Measurements from ENCODE around the gene SPATA17. TPM values are rescaled to one million over a fixed set of nuclear protein-coding genes. Genes with fewer than 3 reads are reported as not detected.
"Not testable (repeated sequence)": the region's sequence is repeated elsewhere in the genome, so short reads cannot be mapped to it uniquely, and the experiment has no call there.

Gene SPATA17
- total RNA-seq, 4 donors from 2014 or later, result 2.6 TPM; not detected in 3

DNA sequence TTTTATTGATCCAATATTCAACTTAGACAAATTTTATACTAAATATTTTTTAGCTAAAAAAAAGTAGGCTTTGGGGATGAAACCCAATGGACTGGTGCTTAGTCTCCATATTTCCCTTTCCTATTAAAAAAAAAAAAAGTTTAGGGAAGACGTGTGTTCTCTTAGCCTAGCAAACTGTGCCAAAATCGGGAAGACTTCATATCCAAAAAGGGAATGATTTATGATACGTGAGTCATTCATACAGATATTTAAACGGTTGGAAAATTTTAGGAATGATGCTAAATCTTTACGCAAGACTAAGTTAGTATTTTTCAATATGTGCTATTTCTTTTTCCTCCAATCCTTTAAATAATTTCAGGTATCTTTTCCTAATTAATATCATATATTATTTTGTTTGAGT lies 50.7 kb downstream of the SPATA17 start:
- Histone ChIP-seq H3K4me3 (no peak overlapping the region), H3K27me3 (no peaks in the 10 kb centered on the region), H3K9me3 (no peaks in the 10 kb centered on the region), H3K36me3 (no peaks in the 10 kb centered on the region), H3K4me1 (no peaks in the 10 kb centered on the region), H3K27ac (no peak overlapping the region)
- DNase-seq, result no peak
- TF ChIP-seq POLR2A (IDR thresholded peaks at IDR 0.05) (no peak), CTCF (IDR thresholded peaks at IDR 0.05) (no peak)

DNA sequence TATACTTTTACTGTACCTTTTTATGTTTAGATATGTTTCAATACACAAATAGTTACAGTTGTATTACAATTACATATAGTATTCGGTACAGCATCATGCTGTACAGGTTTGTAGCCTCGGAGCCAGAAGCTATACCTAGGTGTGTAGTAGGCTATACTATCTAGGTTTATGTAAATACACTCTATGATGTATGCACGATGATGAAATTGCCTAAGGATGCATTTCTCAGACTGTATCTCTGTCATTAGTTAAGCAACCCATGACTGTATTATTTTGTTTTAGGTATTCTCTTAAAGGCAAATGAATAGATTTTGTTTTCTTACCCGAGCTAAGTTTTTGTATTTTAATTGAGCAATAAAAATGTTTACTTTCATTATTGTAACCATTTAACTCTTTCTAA lies 56.4 kb downstream of the SPATA17 start:
- Histone ChIP-seq H3K9me3 (no peaks in the 10 kb centered on the region), H3K27me3 (no peaks in the 10 kb centered on the region), H3K4me3 (no peak overlapping the region), H3K27ac (no peak overlapping the region), H3K36me3 (no peaks in the 10 kb centered on the region), H3K4me1 (no peaks in the 10 kb centered on the region)
- TF ChIP-seq CTCF (IDR thresholded peaks at IDR 0.05) (no peak), POLR2A (IDR thresholded peaks at IDR 0.05) (no peak)
- no peak for DNase-seq

- not testable (repeated sequence) for H3K4me1 ChIP-seq, H3K27ac ChIP-seq
These were observed 65.0 kb downstream of the SPATA17 start for GRCh38 chr1:217696140-217696539.

GRCh38 chr1:217703326-217703725 lies 72.2 kb downstream of the SPATA17 start:
- no peaks in the 10 kb centered on the region for H3K9me3 ChIP-seq
- no peak overlapping the region for H3K27ac ChIP-seq
- H3K36me3 ChIP-seq, result no peaks in the 10 kb centered on the region
- H3K27me3 ChIP-seq, result no peaks in the 10 kb centered on the region
- H3K4me3 ChIP-seq, result no peak overlapping the region
- TF ChIP-seq POLR2A (IDR thresholded peaks at IDR 0.05) (no peak), CTCF (IDR thresholded peaks at IDR 0.05) (no peak)
- H3K4me1 ChIP-seq, result no peaks in the 10 kb centered on the region
- no peak for DNase-seq

More at GRCh38 chr1:217696140-217696539, 65.0 kb downstream of the SPATA17 start:
- not testable (repeated sequence) for H3K9me3 ChIP-seq, H3K27me3 ChIP-seq, DNase-seq, H3K4me3 ChIP-seq, H3K36me3 ChIP-seq

GRCh38 chr1:217712925-217713597 lies 81.9 kb downstream of the SPATA17 start:
- H3K9me3 ChIP-seq, result no peaks in the 10 kb centered on the region
- no peaks in the 10 kb centered on the region for H3K36me3 ChIP-seq
- no peak for DNase-seq
- no peak overlapping the region for H3K27ac ChIP-seq
- H3K4me1 ChIP-seq, result no peaks in the 10 kb centered on the region
- H3K27me3 ChIP-seq, result no peaks in the 10 kb centered on the region
- H3K4me3 ChIP-seq, result no peak overlapping the region
- TF ChIP-seq CTCF (IDR thresholded peaks at IDR 0.05), result no peak

DNA sequence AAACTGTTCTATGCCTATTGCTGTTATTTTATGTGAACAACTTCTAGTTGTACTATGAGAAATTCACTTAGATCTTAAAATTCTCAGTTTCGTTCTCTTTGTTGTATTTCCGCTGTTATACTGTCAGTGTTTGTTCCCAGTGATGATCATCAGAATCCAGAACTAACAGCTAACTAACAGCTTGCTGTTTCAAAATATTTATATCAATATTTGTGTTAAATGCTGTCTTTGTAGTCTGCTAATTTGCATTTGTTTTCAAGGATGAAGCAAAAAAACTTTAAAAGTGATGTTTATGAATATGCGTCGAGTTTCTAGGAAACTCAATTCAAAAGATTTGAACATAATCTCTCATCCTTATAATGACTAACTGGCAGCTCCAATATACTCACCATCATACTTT lies 84.5 kb downstream of the SPATA17 start:
- TF ChIP-seq CTCF (IDR thresholded peaks at IDR 0.05) (no peak), POLR2A (IDR thresholded peaks at IDR 0.05) (no peak)
- no peak for DNase-seq
- Histone ChIP-seq H3K27me3 (no peaks in the 10 kb centered on the region), H3K36me3 (no peaks in the 10 kb centered on the region), H3K9me3 (no peaks in the 10 kb centered on the region), H3K4me3 (no peak overlapping the region), H3K4me1 (no peaks in the 10 kb centered on the region), H3K27ac (no peak overlapping the region)
